BJ (cell line): ENCODE results near the gene PTGIS. TPM values are rescaled to one million over a fixed set of nuclear protein-coding genes. Genes with fewer than 3 reads are reported as not detected.

Source experiments
- CTCF ChIA-PET: fragments of 350-600 bp; formaldehyde crosslinking; extraction: SDS; loops from one replicate; lab custom pipeline; 2021; ENCODE audit warnings: antibody characterized with exemption, inconsistent platforms; lab: Yijun Ruan, JAX
- POLR2A ChIA-PET: fragments of 300-600 bp; sonication (Branson Sonifier 250); formaldehyde crosslinking; extraction: SDS; loops from one replicate; lab custom pipeline; 2021; ENCODE audit warnings: antibody characterized with exemption; lab: Charles Lee
- DNase-seq: peaks from one replicate; pipeline ENCODE4 v3.0.0-alpha.2; 2011; ENCODE audit warnings: low read depth
- H3K27me3 ChIP-seq: 2 replicates; pipeline ENCODE4 v1.6.0; 2011; ENCODE audit warnings: low read length; ENCODE audit not compliant: control insufficient read depth, insufficient read depth
- H3K36me3 ChIP-seq: 2 replicates; pipeline ENCODE4 v1.5.1; 2011; ENCODE audit warnings: low read length; ENCODE audit not compliant: control insufficient read depth, insufficient read depth
- H3K4me3 ChIP-seq: 2 replicates; pipeline ENCODE4 v1.5.1; 2011; ENCODE audit warnings: low read depth, mild to moderate bottlenecking, control low read depth, low read length
- CTCF ChIP-seq: IDR thresholded peaks from 2 replicates; pipeline ENCODE4 v1.5.1; 2011; ENCODE audit warnings: low read depth, mild to moderate bottlenecking, control low read depth, inconsistent platforms, low read length, moderate library complexity; ENCODE audit not compliant: insufficient read depth
- polyA plus RNA-seq: library from polyadenylated mRNA; depleted of rRNA; stranded (reverse); fragments of >200 nt; gene quantifications from 2 replicates; pipeline ENCODE4 v1.2.3, GENCODE V29; 2011

PTGIS gene
- polyA plus RNA-seq, 1 experiment, result 39.0 TPM

- no peak for DNase-seq
- Histone ChIP-seq H3K4me3 (no peak overlapping the region), H3K27me3 (peaks cover 5% of the 10 kb centered on the region; the same call in 1 of the 2 replicates), H3K36me3 (peaks cover 2% of the 10 kb centered on the region; the same call in 1 of the 2 replicates)
- ChIA-PET CTCF (interaction anchor here (0.6 to 7.7 kb wide), 28 partner anchors 9 to 183 kb away, joined by 3 to 81 read pairs (median 5); partner anchors contain the start of gene KCNB1), POLR2A (no interaction called here)
- peak; percentile 63 for TF ChIP-seq CTCF
Measured at GRCh38 chr20:49508435-49509199, 59.3 kb downstream of the PTGIS start.

- no peak for DNase-seq
- Histone ChIP-seq H3K4me3 (no peak overlapping the region), H3K36me3 (peaks cover 2% of the 10 kb centered on the region; the same call in 1 of the 2 replicates), H3K27me3 (peaks cover 5% of the 10 kb centered on the region; the same call in 1 of the 2 replicates)
- POLR2A ChIA-PET, result no interaction called here
- CTCF ChIA-PET, result interaction anchor here (0.6 to 7.7 kb wide), 20 partner anchors 9 to 182 kb away, joined by 3 to 81 read pairs (median 7); partner anchors contain the start of gene KCNB1
- TF ChIP-seq CTCF, result no peak
Measured at GRCh38 chr20:49507741-49508434, 60.0 kb downstream of the PTGIS start.

GRCh38 chr20:49505518-49505917, 62.4 kb downstream of the PTGIS start:
- H3K4me3 ChIP-seq, result no peak overlapping the region
- POLR2A ChIA-PET, result interaction anchor here (0.7 kb wide), 1 partner anchor 144 kb away, joined by 10 read pairs; no protein-coding TSS in a partner anchor
- no peak for TF ChIP-seq CTCF

DNA sequence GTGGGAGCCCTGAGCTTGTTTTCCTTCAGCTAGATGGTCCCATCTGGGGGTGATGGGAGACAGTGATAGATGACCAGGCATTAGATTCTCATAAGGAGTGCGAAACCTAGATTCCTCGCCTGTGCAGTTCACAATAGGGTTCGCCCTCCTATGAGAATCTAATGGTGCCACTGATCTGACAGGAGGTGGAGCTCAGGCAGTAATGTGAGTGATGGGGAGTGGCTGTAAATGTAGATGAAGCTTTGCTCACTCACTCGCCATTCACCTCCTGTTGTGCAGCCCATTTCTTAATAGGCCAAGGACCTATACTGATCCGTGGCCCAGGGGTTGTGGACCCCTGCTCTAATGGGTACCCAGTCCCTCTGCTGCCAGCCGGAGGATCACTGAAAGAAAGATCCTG, 64.8 kb downstream of the PTGIS start:
- DNase-seq, result no peak
- POLR2A ChIA-PET, result no interaction called here
- CTCF ChIA-PET, result interaction anchor here (1.1 kb wide), 1 partner anchor 19 kb away, joined by 7 read pairs; no protein-coding TSS in a partner anchor
- TF ChIP-seq CTCF, result no peak
- no peak overlapping the region for H3K4me3 ChIP-seq
- H3K36me3 ChIP-seq, result peaks cover 2% of the 10 kb centered on the region; the same call in 1 of the 2 replicates
- H3K27me3 ChIP-seq, result peaks cover 6% of the 10 kb centered on the region

More at GRCh38 chr20:49505518-49505917, 62.4 kb downstream of the PTGIS start:
- CTCF ChIA-PET, result interaction anchor here (0.9 to 7.7 kb wide), 6 partner anchors 7 to 170 kb away, joined by 3 to 81 read pairs (median 18); partner anchors contain the start of gene KCNB1
- Histone ChIP-seq H3K27me3 (peaks cover 5% of the 10 kb centered on the region; the same call in 1 of the 2 replicates), H3K36me3 (peaks cover 2% of the 10 kb centered on the region; the same call in 1 of the 2 replicates)
- DNase-seq, result no peak
